Tongue (tissue), 2 donors: ENCODE data around the gene SLC39A3. TPM values are rescaled to one million over a fixed set of nuclear protein-coding genes. Genes with fewer than 3 reads are reported as not detected.
A peak's percentile ranks its signal among the peaks of the same experiment; 100 is the strongest.

Experiments
- DNase-seq: peaks from one replicate; pipeline ENCODE4 v3.0.0-alpha.2; 2015
- total RNA-seq: library from RNA; depleted of rRNA; stranded (reverse); fragments of >200 nt; gene quantifications from one replicate; pipeline ENCODE4 v1.2.3, GENCODE V29; 2014

SLC39A3 gene
- total RNA-seq, 1 donor from 2014 or later = 10.8 TPM

- DNase-seq = peak; percentile 96
Observed at GRCh38 chr19:2702170-2703076, 37.4 kb downstream of the SLC39A3 start, which contains the start of gene GNG7. Gene GNG7 (minus strand): TSS chr19:2702694. CDS start chr19:2520688, 182,006 bp downstream.

GRCh38 chr19:2701361-2702169 lies 38.3 kb downstream of the SLC39A3 start:
- no peak for DNase-seq

DNA sequence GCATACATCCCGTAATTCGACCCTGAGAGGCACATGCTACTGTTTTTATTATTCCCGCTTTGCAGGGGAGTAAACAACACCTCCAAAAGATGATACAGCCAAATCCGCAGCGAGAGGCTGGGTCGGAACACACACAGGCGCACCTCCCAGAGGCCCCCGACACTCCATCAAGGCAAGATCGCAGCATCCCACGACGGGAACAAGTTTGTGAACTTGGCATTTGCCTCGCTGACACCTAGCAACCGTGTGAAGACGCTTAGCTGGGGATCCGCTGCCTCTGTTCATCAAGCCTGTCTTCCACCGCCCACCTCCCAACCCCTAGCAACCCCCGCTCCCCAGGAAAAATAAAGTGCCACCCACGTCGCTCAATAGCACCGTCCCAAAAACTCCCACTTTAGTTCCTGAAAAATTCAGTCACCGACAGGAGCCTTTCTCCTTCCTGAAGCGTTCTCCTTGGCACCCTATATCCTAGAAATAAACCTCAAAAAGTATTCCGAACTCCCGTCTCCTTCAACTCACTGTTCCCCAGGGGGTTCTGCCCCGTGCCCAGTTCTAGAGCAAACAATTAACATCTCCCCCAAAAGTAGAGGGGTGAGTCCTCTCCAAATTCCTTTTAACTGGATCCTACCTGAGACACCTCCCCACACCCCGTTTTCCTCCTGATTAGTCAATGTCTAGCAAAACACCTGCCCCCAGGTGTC lies 39.0 kb downstream of the SLC39A3 start:
- DNase-seq = no peak

GRCh38 chr19:2699413-2700140 lies 40.2 kb downstream of the SLC39A3 start:
- no peak for DNase-seq

DNA sequence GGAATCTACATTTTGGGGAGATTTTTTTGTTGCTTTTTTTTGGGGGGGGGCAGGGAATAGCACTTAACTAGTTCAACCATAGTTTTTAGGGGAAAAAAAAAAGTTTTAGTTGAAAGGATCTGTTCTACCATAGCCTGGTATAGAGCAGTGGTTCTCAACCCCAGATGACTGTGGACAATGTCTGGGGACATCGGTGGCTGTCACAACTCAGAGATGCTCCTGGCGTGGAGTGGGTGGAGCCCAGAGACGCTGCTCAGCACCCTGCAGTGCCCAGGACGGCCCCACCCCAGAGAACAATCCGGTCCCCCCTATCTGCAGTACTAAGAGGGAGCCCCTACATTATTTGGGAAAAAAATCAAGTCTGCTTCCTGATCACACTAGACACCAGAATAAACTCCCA lies 45.6 kb downstream of the SLC39A3 start:
- no peak for DNase-seq

GRCh38 chr19:2693492-2694160 lies 46.2 kb downstream of the SLC39A3 start:
- no peak for DNase-seq

GRCh38 chr19:2691951-2692350 lies 47.9 kb downstream of the SLC39A3 start:
- DNase-seq = no peak

DNA sequence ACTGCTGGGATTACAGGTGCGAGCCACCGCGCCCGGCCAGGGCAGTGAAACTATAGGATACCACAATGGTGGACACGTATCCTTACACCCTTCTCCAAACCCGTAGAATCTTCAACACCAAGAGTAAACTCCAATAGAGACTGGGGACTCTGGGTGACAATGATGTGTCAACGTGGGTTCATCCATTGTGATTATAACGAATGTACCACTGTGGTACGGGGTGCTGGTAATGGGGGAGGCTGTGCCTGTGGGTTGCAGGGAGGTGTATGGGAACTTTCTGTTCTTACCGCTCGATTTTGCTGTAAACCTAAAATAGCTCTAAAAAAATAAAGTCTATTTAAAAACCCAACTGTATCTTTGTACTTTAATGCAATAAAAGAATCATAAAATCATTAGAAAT lies 49.0 kb downstream of the SLC39A3 start:
- DNase-seq = no peak

- no peak for DNase-seq
Observed at GRCh38 chr19:2686360-2686759, 53.5 kb downstream of the SLC39A3 start.

DNA sequence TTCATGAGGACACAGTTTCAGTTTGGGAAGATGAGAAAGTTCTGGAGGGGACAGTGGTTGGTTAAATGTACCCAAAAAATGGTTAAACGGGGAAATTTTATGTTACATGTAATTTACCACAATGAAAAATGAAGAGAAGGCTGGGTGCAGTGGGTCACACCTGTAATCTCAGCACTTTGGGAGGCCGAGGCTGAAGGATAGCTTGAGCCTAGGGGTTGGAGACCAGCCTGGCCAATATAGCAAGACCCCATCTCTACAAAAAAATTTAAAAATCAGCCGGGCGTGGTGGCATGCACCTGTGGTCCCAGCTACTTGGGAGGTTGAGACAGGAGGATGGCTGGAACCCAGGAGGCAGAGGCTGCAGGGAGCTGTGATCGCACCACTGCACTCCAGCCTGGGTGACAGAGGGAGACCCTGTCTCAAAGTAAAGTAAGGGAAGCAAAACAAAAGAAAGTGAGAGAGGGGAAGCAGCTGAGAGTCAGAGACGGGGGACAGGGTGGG lies 54.6 kb downstream of the SLC39A3 start:
- no peak for DNase-seq

DNA sequence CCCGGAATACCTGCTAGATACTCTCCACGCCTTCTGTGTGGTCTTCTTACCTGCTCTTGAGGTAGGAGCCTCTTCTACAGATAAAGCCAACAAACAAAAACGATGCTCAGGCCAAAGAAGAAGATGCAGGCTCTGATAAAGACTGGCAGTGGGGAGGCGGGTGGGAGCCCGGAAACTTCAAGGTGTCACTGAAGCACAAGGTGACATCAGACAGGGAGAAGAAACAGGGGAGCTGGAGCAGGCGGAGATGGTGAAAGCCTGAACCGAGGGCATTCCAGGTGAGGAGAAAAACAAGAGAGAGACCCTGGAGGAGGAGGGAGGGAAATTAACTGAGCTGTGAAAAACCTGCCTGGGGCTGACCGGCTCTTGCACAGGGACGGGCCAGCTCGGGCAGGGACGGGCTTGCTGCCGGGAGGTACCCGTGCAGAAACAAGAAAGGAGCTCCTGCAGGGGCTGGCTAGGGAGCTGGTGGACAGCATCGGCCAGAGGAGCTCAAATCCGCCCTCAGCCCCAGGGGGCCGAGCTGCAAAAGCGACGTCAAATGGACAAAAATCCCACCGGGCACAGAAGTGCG lies 56.3 kb downstream of the SLC39A3 start:
- no peak for DNase-seq

Other genes with a start within 250 kb of the SLC39A3 start
- gene GNG7, start 37.3 kb downstream of the SLC39A3 start, total RNA-seq = 3.2 TPM
- 2.7 TPM for gene DIRAS1, start 18.6 kb downstream of the SLC39A3 start, total RNA-seq
- gene SGTA, start 43.3 kb upstream of the SLC39A3 start, total RNA-seq = 49.7 TPM
- gene THOP1, start 45.5 kb upstream of the SLC39A3 start, total RNA-seq = 101 TPM
- gene ZNF554, start 79.9 kb upstream of the SLC39A3 start, total RNA-seq = 9.8 TPM
- gene ZNF555, start 101.5 kb upstream of the SLC39A3 start, total RNA-seq = 24.4 TPM
- 69.1 TPM for gene ZNF556, start 127.3 kb upstream of the SLC39A3 start, total RNA-seq
- gene ZNF57, start 160.9 kb upstream of the SLC39A3 start, total RNA-seq = 7.4 TPM
- gene ZNF77, start 205.0 kb upstream of the SLC39A3 start, total RNA-seq = 5.2 TPM
- gene TLE6, start 237.5 kb upstream of the SLC39A3 start, total RNA-seq = 0.82 TPM